D721Med (cell line): Measurements from ENCODE around the gene SMAD2.
A peak's percentile ranks its signal among the peaks of the same experiment; 100 is the strongest.

Source experiments
- DNase-seq: peaks from one replicate; pipeline ENCODE4 v3.0.0; 2011; ENCODE audit warnings: low spot score; ENCODE audit not compliant: insufficient read length
- FAIRE-seq: peaks from 2 replicates; lab custom pipeline; 2011; peaks lifted over from hg19 to GRCh38; lab: Jason Lieb, UNC
- CTCF ChIP-seq: IDR thresholded peaks from 2 replicates; pipeline ENCODE4 v1.5.1; 2012; ENCODE audit warnings: mild to moderate bottlenecking, control low read depth; ENCODE audit not compliant: insufficient read depth; ENCODE audit errors: missing control alignments

The SMAD2 gene

GRCh38 chr18:47883771-47884413 lies 46.6 kb downstream of the SMAD2 start:
- FAIRE-seq (peak; percentile 35), DNase-seq (no peak)
- TF ChIP-seq CTCF, result no peak

GRCh38 chr18:47882641-47883040 lies 47.8 kb downstream of the SMAD2 start:
- FAIRE-seq, result peak; percentile 29
- TF ChIP-seq CTCF, result no peak
- DNase-seq, result no peak

GRCh38 chr18:47881752-47882455 lies 48.6 kb downstream of the SMAD2 start:
- TF ChIP-seq CTCF, result no peak
- DNase-seq, result no peak
- FAIRE-seq, result no peak

- no peak for DNase-seq
- no peak for TF ChIP-seq CTCF
- FAIRE-seq, result peak; percentile 71
Measured at GRCh38 chr18:47881042-47881441, 49.4 kb downstream of the SMAD2 start.

- DNase-seq (no peak), FAIRE-seq (peak; percentile 87)
- TF ChIP-seq CTCF, result no peak
Measured at GRCh38 chr18:47877892-47878291, 52.6 kb downstream of the SMAD2 start.

- FAIRE-seq (peak; percentile 94), DNase-seq (no peak)
- TF ChIP-seq CTCF, result no peak
Measured at GRCh38 chr18:47876813-47877212, 53.6 kb downstream of the SMAD2 start.

GRCh38 chr18:47873625-47874024 lies 56.8 kb downstream of the SMAD2 start:
- no peak for FAIRE-seq
- no peak for TF ChIP-seq CTCF
- DNase-seq, result no peak
